Stimulated activated CD4-positive, alpha-beta T cell treated with anti-CD3 and anti-CD28 coated beads, TNF-alpha, amount 100 ng/mL, for 48 hours (primary cell): ENCODE measurements around the gene ITPR1.

Experiments
- DNase-seq, 3 donors: peaks; one replicate each; pipeline ENCODE4 v3.0.0-alpha.2; 2020; ENCODE audit warnings: low read depth in 3 of 3

ITPR1 gene

DNA sequence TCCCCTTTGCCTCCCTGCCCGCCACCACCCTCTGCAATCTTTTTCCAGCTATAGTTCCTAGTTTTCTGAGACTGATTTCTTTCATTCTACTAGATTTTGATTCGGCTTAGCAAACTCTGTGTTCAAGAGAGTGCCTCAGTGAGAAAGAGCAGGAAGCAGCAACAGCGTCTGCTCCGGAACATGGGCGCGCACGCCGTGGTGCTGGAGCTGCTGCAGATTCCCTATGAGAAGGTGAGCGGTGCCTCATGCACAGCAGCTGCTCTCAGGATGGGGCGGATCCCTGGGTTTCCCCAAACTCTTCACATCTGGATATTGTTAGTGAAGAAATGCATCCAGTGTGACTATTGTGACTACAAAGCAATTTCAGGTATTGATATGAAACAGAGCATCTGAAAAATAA, 191.8 kb downstream of the ITPR1 start:
- no peak for DNase-seq

DNA sequence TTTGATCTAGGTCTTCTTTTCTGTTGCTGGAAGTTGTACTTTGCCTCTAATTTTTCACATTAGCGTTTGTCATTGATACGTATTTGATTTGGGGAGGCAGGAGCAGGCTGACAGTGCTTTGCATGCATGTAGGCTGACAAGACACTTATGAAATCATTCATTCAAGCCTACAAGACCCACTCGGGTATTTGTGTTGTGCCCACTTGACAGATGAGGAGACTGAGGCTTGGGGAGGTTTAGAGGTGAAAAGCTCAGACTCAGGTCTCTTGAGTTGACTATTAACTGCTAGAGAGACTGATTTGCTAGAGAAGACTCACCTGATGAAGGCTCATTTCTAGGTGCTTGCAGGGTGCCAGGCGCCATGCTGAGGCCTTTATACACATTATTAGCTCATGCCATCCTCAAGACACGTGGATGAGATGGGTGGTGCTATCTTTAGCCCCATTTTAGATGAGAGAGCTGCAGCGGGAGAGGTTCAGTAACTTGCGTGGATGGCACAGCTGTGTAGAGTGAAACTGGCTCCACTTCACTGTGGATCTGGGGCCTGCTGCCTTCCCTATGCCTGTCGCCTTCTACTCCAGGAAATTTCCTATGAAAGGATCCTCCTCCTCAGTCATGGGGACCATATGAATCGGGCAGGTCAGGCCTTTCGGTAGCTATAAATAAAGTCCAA, 192.7 kb downstream of the ITPR1 start:
- no peak for DNase-seq

DNA sequence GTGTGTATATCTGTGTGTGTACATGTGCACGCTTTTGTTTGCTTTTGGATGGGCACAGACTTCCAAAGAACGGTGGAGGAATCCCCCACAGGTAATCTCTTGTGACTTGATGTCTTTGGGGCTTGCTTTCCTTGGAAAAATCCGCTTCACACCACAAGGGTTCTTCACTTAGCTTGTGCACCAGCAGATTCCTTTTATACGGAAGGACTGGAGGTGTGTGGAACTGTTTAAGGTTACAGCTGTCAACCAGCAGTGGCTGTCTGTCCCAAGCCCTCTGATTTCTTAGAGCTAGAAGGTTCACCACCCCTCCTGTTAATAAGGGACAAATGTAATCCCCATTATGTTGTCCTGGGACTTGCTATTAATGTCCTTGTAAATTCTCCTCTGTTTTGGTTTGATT, 193.5 kb downstream of the ITPR1 start:
- no peak for DNase-seq

DNA sequence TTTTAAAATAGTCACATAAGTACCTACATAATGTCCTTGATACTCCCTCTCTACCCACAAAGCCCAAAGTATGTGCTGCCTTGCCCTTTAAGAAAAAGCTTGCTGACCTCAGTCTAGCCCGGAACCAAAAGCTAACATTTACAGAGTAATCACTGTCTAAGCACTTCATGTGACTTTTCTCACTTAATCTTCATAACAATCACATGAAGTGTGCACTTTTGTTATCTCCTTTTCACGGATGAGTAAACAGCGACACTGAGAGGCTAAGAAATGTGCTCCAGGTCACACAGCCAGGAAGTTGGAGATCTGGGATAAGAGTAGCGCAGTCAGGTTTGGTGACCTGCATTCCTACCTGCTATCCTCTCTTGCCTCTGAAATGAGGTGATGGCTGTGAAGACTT, 194.0 kb downstream of the ITPR1 start:
- no peak for DNase-seq

DNA sequence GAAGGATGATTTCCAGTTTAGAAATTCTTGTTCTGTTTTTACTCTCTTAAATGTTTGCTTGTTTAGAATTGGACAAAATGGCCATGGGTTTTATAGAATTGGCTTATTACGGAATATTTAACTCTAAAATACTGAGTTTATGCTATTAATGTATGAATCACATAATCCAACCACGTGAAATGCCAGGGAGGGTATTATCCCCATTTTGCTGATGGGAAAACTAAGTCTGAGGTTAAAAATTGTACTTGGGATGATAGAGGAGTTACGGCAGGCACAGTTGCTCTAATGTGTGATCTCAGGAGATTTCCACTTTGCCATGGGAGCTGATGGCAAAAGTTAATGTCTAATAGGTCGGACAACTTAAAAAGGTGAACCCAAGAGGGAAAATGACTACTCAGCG, 194.4 kb downstream of the ITPR1 start:
- DNase-seq = no peak

DNA sequence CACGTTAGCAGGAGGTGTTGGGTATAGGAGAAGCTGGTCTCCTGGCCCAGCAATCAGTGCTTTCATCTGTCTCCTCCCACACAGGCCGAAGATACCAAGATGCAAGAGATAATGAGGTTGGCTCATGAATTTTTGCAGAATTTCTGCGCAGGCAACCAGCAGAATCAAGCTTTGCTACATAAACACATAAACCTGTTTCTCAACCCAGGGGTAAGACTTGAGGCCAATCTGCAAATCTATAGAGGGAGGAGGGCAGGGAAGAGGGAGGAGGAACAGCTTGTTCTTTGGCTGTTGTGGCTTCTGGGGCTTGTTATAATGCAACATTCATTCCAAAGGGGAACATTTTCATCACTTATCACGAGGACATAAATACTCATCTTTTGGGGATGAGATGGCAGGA, 195.3 kb downstream of the ITPR1 start:
- no peak for DNase-seq

DNA sequence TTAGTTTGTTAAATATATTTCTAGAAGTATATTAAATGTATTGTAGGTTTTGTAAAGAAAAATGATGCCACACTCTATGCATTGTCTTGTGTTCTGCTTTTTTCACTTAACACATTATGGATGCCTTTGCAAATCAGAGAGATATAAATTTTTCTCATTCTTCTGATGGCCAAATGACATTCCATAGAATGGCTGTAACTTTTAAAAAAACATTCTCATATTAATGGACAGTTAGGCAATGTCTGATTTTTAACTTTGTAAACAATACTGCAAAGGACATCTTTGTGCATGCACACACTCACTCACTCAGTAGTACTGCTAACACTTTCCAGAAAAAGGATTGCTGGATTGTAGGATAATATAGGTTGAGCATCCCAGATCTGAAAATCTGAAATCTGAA, 195.9 kb downstream of the ITPR1 start:
- no peak for DNase-seq

DNA sequence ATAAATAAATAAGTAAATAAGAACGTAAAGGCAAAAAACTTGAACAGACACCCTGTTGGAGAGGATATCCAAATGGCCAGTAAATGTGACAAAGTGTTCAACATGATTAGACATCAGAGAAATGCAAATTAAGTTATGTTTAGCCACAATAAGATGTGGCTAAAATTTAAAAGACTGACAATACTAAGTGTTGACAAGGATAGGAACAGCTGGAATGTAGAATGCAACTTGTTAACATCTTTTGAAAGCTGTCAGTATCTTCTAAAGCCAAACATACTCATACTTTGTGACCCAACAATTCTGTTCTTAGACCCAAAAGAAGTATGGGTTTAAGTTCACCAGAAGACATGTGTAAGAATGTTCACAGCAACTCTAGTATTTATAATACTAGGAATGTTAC, 197.1 kb downstream of the ITPR1 start:
- no peak for DNase-seq

DNA sequence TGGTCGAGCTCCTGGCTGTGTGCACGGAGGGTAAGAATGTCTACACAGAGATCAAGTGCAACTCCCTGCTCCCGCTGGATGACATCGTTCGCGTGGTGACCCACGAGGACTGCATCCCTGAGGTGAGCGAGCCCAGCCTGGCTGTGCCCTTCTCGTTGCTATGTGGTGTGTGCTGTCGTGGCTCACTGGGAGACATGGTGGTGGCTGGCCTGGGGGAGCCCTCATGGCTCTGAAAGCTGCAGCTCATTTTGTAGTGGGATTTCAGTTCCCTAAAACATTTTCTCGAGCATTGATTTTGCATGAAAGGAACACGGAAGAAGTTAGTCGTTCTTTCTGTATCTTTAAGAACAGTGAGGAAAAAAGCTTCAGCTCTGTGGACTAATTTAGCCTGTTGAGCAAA, 200.5 kb downstream of the ITPR1 start:
- DNase-seq = no peak

DNA sequence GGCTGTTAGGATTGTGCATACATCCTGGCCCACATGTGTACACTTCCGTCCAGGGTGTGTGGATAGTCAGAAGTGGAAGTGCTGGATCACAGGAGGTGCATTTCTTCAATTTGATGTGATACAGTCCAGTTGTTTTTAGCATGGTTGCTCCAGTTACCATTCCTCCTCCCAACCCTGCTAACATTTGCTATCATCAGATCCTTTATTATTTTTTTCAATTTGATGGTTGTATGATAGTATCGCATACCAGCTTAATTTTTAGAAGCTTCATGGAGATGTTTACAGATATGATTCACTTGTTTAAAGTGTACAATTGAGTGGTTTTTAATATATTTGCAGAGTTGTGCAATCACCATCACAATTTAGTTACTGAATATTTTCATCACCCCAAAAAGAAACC, 202.7 kb downstream of the ITPR1 start:
- no peak for DNase-seq

DNA sequence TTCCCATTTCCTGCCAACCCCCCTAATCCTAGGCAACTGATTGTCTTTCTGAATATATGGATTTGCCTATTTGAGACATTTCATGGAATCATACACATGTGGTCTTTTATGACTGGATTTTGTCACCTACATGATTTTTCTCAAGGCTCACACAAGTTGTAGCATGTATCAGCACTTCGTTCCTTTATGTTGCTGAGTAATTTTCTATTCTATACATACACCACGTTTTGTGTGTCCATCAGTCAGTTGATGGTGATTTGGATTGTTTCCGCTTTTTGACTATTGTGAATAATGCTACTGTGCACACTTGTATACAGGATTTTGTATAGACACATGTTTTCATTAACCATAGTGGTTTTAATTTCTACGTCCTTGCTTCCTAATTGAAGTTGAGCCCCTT, 203.1 kb downstream of the ITPR1 start:
- DNase-seq = no peak

DNA sequence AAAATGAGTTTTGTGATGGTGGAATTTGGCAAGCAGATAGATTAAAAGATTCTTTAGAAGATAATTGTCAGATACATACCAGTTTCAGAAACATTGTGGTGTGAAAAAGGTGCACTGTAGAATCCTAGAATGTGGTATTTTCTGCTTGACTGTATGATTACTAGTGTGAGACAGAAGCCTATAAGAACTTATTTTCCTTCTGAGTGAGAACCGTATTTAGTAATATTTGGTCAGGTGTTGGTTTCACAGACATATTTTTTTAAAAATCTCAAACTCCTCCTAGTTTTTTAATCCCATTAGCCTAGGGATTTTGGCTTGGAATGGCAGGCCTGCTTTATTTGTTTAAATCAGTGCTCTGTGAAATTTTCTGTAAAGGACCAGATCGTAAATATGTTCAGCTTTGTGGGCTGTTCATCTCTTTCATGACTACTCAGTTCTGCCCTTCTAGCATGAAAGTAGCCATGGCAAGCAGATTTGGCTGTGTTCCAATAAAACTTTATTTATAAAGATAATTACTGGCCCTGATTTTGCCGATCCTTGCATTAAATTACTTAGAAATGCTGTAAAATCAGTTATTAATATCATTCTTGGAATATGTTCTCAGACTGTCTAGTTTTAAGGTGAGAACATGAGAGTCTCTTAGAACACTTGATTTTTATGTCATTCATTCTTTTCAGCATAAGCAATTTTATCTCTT, 205.1 kb downstream of the ITPR1 start:
- DNase-seq = no peak

DNA sequence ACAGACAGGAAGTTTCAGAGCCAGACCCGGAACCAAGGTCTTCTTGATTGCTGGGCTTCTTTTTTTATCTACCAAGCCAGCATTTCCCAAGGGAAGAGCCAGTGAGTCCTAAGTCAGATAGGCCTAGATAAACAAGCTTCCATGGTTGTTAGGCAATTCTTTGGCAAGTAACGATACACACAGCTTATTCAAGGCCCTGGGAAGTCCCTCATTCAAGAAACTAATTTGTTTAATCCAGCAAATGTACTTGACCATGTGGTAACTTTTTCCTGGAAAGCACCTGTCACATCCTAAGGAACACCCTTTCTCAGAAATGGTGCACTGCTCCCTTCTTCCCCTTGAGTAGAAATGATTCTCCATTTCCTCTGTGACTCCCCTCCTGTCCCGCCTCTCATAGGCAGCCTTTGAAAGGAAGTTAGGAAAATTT, 209.9 kb downstream of the ITPR1 start:
- DNase-seq = no peak

DNA sequence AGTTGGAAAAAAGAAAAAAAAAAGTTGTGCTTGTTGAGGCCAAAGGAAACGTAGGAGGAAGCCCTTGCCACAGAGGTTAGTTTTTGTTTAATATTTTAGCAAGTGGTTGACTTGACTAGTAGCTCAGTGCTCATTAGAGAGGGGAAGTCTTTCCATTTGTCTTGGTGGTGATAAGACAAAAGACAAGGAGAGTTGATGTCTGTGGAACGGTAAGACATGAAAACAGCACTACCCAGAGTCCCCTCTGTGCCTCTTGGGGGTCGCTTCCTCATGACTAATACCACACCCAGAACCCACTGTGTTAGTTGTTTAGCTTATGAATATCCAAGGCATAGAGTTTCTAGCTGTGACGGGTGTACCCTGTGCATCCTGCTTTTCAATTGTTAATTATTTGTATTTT, 211.4 kb downstream of the ITPR1 start:
- DNase-seq = no peak

DNA sequence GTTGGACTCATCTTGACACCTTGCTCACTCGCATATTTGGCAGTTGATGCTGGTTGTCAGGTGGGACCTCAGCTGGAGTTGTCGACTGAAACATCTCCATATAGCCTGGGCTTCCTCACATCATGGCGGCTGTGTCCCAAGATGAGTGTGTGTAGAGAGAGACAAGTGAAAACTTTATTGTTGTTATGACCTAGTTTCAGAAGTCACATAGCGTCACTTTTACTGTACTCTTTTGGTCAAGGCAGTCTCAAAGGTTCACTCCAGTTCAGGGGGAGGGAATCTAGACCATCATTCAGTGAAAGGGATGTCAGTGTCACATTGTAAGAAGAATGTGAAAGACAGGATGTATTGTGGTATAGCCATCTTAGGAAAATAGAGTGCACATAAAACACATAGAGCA, 214.2 kb downstream of the ITPR1 start:
- DNase-seq = no peak

DNA sequence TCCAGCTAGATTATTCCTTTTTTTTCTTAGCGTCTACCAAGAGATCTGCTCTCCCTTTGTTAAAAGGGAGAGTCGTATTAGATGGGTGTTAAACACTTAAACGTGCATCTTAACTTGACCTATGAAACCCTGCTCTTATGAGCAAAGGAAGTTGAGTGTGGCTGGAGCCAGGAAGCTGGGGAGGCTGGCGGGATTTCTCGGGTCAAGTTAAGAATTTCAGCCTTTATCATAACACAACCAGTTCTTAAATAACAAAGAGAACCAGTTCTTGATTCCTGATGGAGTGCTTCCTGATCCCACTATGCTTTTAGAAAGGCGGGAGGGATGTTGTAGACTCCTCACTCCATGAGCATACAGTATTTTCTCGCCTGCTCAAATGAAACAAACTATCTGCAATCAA, 215.1 kb downstream of the ITPR1 start:
- no peak for DNase-seq

DNA sequence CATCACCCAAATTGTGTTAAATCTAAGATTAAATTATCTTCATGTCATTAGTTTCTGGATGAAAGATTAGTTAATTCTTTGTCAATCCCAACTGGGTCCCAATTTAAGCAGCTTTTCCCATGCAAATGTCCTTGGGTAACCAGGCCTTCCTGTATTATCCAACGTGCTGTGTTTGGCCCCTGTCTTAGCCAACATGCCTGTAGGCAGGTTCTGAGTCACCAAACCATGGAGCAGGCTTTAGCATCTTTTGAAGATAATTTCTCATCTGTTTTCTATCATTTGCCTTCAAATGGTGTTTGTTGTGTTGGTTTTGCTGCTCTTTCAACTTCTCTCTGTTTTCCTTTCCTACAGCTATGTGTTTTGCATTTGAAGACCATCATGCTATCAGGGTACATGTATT, 216.2 kb downstream of the ITPR1 start:
- no peak for DNase-seq

DNA sequence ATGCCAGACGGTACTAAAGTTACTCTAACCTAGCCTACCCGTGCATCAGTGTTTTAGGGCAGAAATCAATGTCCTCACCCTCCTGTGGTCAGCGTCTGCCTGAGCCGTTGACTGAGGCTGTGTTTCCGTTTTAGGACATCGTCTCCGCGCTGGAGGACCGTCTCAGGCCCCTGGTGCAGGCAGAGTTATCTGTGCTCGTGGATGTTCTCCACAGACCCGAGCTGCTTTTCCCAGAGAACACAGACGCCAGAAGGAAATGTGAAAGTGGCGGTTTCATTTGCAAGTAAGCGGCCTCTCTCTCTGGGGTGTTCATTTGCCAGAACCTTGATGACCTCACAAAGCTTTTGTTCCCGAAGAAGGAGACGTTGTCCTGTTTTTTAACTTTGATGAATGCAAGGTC, 217.0 kb downstream of the ITPR1 start:
- no peak for DNase-seq

DNA sequence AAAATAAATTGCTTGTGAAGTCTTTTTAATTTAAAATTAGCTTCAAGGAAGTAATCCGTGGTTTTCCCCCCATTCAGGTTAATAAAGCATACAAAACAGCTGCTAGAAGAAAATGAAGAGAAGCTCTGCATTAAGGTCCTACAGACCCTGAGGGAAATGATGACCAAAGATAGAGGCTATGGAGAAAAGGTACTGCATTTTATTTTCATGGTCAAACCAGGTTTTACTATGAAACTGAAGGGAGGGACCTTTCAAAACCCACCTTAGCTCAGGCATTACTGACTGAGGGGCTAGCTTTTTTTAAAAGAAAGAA, 218.5 kb downstream of the ITPR1 start:
- DNase-seq = no peak

DNA sequence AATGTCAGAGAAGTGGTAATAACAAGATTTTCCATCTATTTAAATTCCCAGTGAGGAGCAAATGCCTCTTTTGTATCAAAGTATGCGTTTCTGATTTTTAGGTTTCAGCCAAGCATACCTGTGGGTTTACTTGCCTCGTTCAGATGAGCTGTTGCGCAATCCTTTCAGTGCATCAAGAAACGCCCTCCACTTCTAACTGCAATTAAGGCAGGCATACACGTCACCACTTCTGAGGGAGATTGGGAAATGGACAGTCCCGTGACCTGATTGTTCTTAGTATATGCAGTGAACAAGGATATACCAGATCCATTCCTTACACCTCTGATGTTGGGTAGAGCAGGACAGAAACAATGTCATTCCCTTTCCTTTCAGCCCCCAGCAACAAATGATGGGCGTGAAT, 219.0 kb downstream of the ITPR1 start:
- DNase-seq = no peak

DNA sequence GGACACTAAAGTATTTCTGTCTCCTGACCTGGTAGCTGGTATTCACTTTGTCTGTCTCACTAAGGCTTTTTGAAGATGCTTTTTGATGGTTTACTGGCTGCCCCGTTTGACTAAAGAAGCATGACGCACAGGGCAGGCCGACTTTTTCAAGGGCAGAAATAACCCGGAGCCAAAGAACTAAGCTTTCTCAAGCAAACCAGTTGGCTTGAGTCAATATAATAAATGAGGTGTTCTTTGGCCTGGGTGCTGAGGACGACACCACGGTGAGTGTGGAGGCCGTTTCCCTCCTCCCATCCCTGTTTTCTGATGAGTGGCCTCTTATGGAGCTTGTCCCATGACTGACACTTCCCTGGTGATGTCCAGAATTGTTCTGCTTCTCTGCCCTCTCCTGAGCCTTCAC, 220.9 kb downstream of the ITPR1 start:
- DNase-seq = no peak

DNA sequence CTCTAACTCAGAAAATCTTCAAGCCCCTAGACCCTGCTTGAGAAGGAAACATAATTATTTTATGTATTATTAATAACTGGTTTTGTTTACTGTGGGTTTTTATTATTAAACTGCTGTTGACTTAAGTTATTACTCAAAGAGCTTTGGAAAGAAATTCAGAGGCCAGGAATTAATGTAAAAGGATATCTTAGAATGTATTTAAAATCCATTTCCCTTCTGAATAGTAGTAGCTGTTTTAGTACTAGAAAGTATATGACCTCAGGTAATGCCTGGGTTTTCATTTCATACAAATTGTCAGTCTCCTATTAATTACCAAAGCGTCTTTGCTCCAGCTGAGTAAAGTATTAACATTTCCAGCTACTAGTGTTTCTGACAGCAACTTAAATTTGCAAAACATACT, 223.1 kb downstream of the ITPR1 start:
- DNase-seq = no peak

DNA sequence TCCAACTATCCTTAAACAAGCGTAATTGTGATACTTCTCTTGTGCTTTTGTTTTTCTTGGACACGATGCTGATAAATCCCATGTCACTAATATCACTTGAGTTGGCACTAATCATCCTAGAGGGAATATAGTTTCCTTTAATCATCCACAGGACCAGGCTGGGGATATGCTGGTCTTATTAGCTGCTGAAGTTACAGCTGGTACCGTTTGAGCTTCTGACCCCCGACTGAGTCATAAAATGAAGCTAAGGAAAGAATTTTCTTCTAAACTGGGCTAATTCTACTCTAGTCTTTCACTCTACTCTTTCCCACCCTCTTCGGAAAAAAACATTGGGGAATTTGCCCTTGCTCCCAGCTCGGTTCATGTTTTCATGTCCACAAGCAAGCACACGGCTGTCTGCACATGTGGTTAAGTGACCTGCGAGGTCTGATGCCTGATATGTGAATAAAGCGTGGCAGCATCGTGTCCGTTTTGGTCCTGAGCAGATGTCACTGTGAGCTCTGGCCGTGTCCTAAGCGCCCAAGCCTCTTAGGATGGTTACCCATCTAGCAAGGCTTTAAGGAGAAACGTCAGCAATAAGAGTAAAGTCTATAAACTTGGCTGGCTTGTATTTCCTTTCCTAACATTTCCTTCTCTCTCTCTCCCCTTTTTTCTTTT, 223.7 kb downstream of the ITPR1 start:
- no peak for DNase-seq

DNA sequence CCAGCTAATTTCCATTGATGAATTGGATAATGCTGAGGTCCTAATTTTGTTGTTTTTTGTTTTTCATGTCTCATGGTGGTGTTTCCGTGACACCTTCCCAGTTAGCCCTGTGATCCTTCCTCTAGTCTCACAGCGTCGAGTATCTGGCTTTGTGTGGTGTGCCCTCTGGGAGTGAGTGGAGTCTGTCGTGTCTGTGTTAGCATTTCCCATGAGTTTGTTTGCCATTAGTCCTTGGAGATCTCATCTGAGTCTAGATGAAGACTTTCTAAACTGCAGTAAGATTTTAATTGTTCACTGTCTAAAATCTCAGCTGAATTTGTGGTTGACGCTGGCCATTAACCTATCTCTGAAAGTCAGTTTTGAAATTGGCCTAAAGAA, 224.2 kb downstream of the ITPR1 start:
- DNase-seq = no peak
